HG03064 (cell line): ENCODE results near the gene ACACB.

ENCODE experiments used
- ATAC-seq: cut with Tn5 transposase; IDR thresholded peaks from one replicate; pipeline ENCODE4 v1.9.1; 2021; ENCODE audit warnings: low read depth; ENCODE audit not compliant: unreplicated experiment

ACACB gene

DNA sequence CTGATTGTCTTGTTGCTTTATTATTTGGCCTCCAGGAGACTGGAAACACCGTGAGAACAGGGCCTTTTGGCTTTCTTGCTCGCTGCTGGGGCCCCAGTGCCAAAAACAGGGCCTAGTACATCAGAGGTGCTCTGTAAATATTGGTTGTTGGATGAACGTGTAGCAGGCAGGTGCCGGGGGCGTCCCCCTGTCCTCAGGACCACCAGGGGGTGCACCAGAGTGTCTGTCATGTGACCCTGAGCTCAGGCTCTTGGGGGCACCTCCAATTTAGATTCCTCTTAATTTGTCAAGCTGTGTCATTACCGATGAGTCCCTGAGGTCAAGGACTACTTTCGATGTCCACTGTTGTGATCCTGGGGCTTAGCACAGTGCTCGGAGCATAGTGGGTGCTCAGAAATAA lies 87.1 kb downstream of the ACACB start:
- ATAC-seq = no peak

DNA sequence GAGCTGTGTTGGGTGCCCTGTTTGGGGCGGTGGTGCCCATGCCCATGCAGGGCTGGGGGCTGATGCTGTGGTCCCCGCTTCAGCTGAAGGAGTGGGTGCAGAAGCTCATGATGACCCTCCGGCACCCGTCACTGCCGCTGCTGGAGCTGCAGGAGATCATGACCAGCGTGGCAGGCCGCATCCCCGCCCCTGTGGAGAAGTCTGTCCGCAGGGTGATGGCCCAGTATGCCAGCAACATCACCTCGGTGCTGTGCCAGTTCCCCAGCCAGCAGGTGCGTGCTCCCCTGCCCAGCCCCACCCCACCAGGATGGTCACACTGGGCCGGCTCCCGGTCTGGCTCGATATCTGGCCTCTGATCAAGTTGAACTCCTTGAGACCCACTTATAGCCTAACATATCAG lies 92.7 kb downstream of the ACACB start:
- no peak for ATAC-seq

DNA sequence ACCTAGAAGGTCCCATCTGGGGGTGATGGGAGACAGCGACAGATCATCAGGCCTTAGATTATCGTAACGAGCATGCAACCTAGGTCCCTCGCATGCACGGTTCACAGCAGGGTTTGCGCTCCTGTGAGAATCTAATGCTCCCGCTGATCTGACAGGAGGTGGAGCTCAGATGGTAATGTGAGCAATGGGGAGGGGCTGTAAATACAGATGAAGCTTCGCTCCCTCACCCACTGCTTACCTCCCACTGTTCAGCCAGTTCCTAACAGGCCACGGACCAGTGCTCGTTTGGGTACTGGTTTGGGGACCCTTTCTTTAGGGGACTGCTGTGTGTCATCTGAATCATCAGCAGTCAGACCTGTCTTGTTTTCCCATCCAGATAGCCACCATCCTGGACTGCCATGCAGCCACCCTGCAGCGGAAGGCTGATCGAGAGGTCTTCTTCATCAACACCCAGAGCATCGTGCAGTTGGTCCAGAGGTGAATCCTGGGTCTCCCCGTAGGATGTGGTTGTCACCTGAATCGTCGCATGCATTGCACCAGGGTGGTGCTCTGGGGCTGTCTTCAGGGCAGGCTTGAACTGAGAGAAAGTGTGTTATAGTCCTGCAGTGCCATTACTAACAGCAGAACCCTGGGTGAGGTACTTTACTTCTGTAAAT lies 96.2 kb downstream of the ACACB start:
- no peak for ATAC-seq

DNA sequence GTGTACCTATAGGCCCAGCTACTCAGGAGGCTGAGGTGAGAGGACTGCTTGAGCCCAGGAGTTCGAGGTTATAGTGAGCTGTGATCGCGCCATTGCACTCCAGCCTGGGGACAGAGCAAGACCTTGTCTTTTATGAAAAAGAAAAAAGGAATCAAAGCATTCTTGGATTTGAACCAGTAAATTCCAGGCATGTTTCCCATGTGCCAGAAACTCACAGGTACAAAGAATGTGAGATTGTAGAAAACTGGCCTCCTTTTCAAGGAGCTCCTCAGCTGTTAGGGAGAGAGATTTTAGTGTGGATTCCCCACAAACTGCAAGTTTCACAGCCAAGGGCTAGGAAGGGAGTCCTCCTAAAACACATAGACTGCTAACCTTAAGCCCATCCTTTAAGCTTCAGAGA lies 97.7 kb downstream of the ACACB start:
- no peak for ATAC-seq

DNA sequence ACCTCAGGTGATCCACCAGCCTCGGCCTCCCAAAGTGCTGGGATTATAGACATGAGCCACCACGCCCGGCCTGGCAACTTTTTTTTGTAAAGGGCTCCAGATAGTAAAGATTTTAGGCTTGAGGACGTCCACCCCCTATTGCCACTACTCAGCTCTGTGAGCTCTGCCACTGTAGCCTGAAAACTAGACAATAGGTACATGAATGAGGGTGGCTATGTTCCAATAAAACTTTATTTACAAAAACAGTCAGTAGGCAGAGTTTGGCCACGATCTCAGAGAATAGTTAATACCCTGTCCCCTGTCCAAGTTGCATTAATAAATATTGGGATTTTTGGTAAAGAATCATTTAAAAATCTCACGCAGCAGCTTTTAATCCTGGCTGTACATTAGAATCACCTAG lies 102.6 kb downstream of the ACACB start:
- ATAC-seq = no peak

DNA sequence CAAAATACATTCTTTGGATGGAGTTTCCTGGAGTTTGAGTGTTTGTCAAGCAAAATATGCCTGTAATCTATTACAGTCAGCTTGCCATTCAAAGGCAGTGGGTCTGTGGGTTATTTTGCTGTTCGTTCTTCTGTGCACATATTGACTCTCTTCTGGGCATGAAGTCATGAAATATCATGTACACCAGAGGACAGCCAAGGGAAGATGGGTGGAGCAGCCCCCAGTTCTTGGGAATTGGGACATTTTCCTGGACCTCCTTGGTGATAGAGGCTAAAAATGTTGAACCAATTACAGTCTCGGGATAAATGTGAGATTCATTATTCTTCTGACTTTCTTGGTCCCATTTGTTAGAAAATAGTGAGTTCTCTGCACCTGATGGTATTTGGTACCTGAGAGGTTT lies 103.6 kb downstream of the ACACB start:
- ATAC-seq = no peak

DNA sequence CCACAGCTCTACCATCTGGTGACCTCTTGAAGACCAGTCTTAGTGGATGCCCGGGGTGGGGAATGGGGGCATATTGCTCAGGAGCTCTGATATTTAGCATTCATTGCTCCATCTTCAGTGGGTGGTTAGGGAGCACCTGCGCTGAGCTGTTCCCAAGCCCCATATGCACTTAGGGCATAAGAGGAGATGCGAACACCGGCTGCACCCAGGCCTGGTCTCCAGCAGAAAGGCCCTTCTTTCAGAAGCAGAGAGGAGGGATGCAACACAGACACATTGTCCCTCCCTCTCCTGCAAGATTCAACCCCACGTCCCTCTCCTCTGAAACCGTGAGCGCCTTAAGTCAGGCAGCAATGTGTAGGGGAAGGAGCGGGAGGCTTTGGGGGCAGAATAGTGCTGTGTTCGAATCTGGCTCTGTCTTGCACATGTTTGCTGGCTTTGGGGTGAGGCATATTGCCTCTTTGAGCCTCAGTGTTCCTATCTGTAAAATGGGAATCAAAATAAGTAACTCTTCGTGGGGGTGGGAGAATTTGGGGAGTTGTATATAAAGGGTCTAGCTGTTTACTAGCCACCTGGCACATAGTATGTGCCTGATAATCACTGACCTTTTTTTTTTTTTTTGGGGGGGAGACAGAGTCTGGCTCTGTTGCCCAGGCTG lies 105.0 kb downstream of the ACACB start:
- no peak for ATAC-seq

DNA sequence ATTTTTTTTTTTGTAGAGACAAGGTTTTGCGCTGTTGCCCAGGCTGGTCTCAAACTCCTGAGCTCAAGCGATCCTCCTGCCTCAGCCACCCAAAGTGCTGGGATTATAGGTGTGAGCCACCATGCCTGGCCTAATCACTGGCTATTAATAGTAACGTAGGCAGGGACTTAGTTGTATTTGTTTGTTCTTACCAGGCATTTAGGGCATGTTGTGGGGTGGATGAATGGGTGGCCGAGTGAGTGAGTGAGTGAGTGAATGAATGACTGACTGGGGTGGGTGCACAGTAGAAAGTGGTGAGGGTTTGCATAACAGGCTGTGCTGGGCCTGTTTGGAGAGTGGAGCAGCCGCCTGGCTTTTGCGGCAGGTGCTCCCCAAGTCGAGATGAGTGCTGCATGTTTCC lies 105.7 kb downstream of the ACACB start:
- ATAC-seq = no peak

DNA sequence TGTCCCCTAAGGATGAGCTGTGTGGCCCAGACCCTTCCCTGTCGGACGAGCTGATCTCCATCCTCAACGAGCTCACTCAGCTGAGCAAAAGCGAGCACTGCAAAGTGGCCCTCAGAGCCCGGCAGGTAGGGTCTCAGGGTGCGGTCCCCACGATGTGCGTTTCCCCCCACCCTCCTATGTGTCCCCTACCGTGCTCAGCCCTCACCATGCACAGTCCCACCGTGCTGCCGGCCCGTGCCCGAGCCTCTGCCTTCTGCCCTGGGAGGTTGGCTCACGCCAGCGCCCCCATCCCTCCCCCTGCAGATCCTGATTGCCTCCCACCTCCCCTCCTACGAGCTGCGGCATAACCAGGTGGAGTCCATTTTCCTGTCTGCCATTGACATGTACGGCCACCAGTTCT lies 106.1 kb downstream of the ACACB start:
- ATAC-seq = no peak

DNA sequence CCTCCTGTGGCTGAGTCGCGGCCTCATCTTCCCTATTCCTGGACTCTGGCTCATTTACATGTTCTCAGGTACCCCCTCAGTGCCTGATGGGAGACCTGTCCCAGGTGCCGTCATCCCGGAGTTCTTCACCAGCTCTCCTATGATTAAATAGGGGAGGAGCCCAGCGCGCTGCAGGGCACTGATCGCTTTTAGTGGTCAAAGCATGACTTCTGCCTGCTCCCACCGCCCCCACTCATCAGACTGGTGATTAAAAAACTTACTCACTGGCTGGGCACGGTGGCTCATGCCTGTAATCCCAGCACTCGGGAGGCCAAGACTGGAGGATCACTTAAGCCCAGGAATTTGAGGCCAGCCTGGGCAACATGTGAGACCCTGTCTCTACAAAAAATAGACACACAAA lies 106.8 kb downstream of the ACACB start:
- ATAC-seq = no peak

DNA sequence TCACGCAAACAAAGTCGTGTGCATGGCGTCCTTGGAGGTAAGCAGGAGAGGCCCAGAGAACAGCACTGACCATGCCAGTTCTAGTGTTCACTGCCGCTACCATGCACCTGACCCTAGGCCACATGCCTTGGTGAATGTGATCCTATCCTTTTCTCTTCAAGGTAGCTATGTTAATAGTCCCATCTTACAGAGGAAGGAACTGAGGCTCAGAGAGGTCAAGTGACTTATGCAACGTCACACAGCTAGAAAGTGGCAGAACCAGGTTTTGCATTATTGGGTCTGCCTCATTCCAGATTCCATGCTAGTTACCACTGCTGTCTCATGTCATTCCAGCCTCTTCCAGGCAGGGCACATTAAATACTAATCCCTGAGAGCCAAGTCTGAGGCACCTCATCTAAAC lies 107.5 kb downstream of the ACACB start:
- no peak for ATAC-seq

DNA sequence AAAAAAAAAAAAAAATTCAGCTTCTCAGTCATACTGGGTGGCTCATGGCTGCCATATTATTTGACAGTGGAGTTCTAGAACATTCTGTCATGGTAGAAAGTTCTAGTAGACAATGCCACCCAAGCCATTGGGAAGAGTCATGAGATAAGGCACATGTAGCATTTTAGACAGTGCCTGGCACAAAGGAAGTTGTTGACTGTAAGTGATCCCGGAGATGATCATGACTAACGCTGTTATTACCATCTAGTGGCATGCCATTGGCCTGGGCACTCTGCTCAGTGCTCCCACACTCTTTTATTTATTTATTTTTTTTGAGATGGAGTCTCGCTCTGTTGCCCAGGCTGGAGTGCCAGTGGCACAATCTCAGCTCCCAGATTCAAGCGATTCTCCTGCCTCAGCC lies 112.3 kb downstream of the ACACB start:
- ATAC-seq = no peak

DNA sequence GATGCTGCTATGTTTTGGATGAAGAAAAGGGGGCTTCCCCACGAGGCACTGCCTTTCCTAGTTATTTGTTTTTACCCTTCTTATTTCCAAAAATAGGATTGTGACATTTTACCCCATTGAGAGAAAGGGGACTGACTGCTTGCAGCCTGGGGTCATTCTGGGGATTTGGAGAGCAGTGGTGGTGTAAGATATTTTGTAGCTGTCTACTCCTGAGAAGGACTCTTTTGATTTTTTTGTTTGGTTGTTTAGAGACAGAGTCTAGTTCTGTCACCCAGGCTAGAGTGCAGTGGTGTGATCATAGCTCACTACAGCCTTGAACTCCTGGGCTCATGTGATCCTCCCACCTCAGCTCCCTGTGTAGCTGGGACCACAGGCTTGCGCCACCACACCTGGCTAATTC lies 113.8 kb downstream of the ACACB start:
- ATAC-seq = no peak

DNA sequence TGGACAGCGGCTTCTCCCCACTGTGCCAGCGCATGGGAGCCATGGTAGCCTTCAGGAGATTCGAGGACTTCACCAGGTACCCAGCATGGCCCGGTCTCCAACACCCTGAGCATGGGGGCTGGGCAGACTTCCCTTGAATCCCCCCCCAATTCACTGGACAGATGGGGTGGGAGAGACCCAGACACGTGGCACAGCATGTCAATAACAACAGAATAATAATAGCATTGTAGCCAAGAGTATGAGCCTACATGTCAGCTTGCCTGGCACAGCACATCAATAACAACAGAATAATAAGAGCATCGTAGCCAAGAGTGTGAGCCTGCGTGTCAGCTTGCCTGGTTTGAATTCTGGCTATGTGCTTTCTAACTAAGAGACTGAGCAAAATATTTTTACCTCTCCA lies 116.3 kb downstream of the ACACB start:
- ATAC-seq = no peak

DNA sequence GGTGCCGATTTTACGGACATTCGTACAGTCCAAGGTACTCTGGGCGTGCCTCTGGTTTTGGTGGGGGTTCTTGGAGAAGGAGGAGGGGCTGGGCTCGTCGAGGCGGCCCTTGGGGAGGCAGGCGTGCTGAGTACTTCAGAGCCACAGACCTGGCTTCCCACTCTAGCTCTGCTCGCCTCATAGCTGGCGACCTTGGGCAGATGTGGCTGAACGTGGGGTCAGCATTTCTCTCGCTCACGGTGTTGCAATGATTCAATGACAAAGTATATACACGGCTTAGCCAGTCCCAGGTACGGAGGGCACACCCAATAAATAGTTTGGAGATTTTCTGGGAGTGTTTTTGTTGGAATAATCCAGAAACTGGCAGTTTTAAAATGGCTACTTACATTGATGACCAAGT lies 117.6 kb downstream of the ACACB start:
- no peak for ATAC-seq

DNA sequence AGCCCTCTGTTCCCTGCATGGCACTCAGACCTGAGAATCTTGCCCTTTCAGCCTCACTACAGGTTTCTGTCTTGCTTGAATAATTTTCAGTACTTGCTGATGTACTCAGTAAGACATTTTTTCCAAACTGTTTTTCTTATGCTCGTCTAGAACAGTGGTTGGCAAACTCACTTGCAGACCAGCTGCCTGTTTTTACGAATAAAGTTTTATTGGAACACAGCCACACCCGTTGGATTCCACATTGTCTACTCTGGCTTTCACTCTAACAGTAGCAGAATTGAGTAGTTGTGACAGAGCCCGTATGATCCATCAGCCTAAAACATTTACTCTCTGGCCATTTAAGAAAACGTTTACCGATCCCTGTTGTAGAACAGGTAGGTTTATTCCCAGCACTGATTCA lies 119.9 kb downstream of the ACACB start:
- ATAC-seq = no peak

DNA sequence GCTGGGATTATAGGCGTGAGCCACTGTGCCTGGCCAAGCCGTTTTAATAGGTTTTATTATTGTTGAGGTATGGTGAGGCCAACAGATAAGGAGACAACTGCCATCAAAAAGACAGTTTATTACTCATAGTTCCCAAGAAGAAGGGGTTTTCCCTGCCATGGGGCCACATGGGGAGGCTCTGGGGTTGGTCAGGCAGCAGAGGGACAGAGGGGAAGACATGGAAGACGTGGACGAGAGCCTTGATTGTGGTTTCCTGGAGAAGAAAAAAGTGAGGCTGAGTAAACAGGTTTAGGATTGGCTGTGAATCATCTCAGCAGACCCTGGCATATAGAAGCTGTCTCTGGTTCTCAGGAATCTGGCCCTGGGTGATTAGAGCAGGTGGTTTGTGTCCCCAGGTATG lies 122.8 kb downstream of the ACACB start:
- ATAC-seq = no peak

DNA sequence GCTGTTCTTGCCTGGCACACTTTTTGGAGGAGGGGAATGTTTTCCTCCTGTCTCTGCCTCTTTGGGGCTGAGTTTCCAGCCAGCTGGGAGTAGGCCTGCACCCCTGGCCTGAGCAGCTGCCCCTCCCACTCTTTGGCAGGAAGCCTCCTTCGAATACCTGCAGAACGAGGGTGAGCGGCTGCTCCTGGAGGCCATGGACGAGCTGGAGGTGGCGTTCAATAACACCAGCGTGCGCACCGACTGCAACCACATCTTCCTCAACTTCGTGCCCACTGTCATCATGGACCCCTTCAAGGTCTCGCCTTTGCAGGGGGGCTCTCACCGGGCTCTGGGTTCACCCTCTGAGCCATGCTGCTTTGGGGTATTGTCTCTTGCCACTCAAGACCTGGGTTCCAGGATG lies 123.3 kb downstream of the ACACB start:
- ATAC-seq = no peak

DNA sequence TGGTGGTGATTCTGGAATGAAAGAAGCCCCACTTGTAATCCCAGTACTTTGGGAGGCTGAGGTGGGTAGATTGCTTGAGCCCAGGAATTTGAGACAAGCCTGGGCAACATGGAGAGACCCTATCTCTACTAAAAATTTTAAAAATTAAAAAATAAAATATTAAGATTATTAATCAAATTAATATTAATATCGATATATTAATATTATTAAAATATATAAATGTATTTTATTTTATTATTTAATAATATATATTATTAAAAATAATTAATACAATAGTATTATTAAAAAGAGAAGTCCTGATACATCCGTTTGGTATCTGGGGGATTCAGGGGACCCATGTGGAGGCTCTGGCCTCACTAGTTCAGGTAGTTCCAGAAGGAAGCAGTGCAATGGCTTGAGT lies 124.0 kb downstream of the ACACB start:
- no peak for ATAC-seq

DNA sequence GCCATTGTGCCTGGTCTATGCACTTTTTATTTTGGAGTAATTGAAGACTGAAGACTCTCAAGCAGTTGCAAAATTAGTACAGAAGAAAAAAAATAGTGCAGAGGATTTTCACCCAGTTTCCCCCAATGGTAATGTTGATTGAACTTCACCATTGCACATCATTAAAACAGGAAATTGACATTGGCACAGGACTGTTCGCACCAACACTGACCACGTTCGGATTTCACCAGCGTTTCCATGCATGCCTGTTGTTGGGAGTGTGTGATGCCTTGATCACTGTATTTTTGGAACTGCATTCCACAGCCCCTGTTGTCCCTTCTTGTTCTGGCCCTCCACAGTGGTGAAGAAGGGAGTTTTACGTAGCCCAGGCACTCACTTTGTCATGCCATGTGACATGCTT lies 125.5 kb downstream of the ACACB start:
- ATAC-seq = no peak

DNA sequence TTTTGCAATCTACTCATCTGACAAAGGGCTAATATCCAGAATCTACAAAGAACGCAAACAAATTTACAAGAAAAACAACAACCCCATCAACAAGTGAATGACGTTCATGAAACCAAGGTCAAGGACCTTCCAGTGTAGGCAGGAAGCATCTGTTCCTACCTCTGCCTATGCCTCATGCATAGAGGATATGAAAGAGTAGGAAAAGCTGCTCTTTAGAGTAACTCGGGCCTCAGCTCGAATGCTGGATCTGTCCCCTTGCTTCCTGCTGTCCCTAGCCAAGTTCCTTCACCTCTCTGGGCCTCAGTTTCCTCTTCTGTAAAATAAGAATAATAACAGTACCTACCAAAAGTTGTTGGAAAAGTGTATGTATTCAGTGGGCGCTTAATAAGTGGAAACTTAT lies 127.7 kb downstream of the ACACB start:
- ATAC-seq = no peak

DNA sequence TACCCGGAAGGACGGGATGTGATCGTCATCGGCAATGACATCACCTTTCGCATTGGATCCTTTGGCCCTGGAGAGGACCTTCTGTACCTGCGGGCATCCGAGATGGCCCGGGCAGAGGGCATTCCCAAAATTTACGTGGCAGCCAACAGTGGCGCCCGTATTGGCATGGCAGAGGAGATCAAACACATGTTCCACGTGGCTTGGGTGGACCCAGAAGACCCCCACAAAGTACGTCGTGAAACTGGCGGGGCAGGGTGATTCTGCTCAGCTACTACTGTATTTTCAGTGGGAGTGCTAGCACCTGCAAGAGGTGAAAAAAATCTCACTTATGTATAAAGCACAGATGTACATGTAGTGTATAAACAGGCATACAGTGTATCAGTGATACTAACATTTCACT lies 129.8 kb downstream of the ACACB start:
- ATAC-seq = no peak
